Thoracic aorta (tissue), 2 donors: ENCODE results near the gene KRT38. TPM values are rescaled to one million over a fixed set of nuclear protein-coding genes. Genes with fewer than 3 reads are reported as not detected.

ENCODE experiments used
- ATAC-seq: fragments of 150-250 bp; one replicate; pipeline ENCODE4 v1.8.0; 2017; ENCODE audit warnings: low read depth; ENCODE audit not compliant: insufficient number of reproducible peaks, low FRiP score
- DNase-seq: peaks from one replicate; pipeline ENCODE4 v3.0.0-alpha.2; 2020; ENCODE audit warnings: low spot score
- H3K27ac ChIP-seq, 2 donors: fragments of 200-600 bp; sonication (generic); 1 replicate in 1 of 2; 2 replicates in 1 of 2; pipeline ENCODE4 v1.5.1; 2016; ENCODE audit warnings: mild to moderate bottlenecking in 2 of 2, moderate library complexity in 2 of 2
- H3K27me3 ChIP-seq: fragments of 200-600 bp; sonication (generic); replicated peaks from 2 replicates; pipeline ENCODE4 v1.6.0; 2016; ENCODE audit warnings: mild to moderate bottlenecking; ENCODE audit not compliant: insufficient read depth
- H3K36me3 ChIP-seq: fragments of 200-600 bp; sonication (generic); one replicate; pipeline ENCODE4 v1.5.1; 2016
- H3K4me1 ChIP-seq, 2 donors: fragments of 200-600 bp; sonication (generic); 1 replicate in 1 of 2; 2 replicates in 1 of 2; pipeline versions ENCODE4 v1.5.1 to v1.6.0; 2016; ENCODE audit warnings: low read depth in 2 of 2, mild to moderate bottlenecking in 1 of 2; ENCODE audit not compliant: control insufficient read depth in 1 of 2
- H3K4me3 ChIP-seq: fragments of 200-600 bp; sonication (generic); 2 replicates; pipeline ENCODE4 v1.5.1; 2016; ENCODE audit warnings: mild to moderate bottlenecking
- H3K9me3 ChIP-seq: fragments of 200-600 bp; sonication (generic); 2 replicates; pipeline ENCODE4 v1.5.1; 2016
- CTCF ChIP-seq: fragments of 200-600 bp; sonication (generic); IDR thresholded peaks from one replicate; pipeline ENCODE4 v1.5.1; 2019; ENCODE audit warnings: antibody characterized with exemption
- total RNA-seq, 2 donors: library from RNA; depleted of rRNA; stranded (reverse); fragments of >200 nt; gene quantifications; one replicate each; pipeline versions ENCODE4 v1.1.0 to v1.2.3, GENCODE V29; 2016

The KRT38 gene
- total RNA-seq, 2 donors from 2014 or later, result not detected

- no peak overlapping the region for H3K27ac ChIP-seq
- no peak for DNase-seq
- no peaks in the 10 kb centered on the region for H3K27me3 ChIP-seq
- no peak for ATAC-seq
- TF ChIP-seq CTCF, result no peak
- no peaks in the 10 kb centered on the region for H3K36me3 ChIP-seq
- H3K4me1 ChIP-seq, result no peaks in the 10 kb centered on the region
- H3K9me3 ChIP-seq, result no peaks in the 10 kb centered on the region
- H3K4me3 ChIP-seq, result no peak overlapping the region
Measured at GRCh38 chr17:41453066-41453465, 12.3 kb upstream of the KRT38 start.

GRCh38 chr17:41452281-41452680, 11.5 kb upstream of the KRT38 start:
- no peak for ATAC-seq
- Histone ChIP-seq H3K36me3 (no peaks in the 10 kb centered on the region), H3K27me3 (no peaks in the 10 kb centered on the region), H3K4me3 (no peak overlapping the region), H3K27ac (no peak overlapping the region), H3K9me3 (no peaks in the 10 kb centered on the region), H3K4me1 (no peaks in the 10 kb centered on the region)
- DNase-seq, result no peak
- TF ChIP-seq CTCF, result no peak

- no peak overlapping the region for H3K4me3 ChIP-seq
Measured at GRCh38 chr17:41451154-41451728, 10.5 kb upstream of the KRT38 start.

GRCh38 chr17:41449008-41449407, 8.2 kb upstream of the KRT38 start:
- no peak for ATAC-seq
- no peaks in the 10 kb centered on the region for H3K36me3 ChIP-seq
- no peak overlapping the region for H3K27ac ChIP-seq
- TF ChIP-seq CTCF, result no peak
- H3K27me3 ChIP-seq, result no peaks in the 10 kb centered on the region
- no peaks in the 10 kb centered on the region for H3K9me3 ChIP-seq
- no peak overlapping the region for H3K4me3 ChIP-seq
- no peaks in the 10 kb centered on the region for H3K4me1 ChIP-seq
- DNase-seq, result no peak

More at GRCh38 chr17:41451154-41451728, 10.5 kb upstream of the KRT38 start:
- H3K27ac ChIP-seq, result no peak overlapping the region
- no peak for TF ChIP-seq CTCF
- no peaks in the 10 kb centered on the region for H3K4me1 ChIP-seq
- ATAC-seq (no peak), DNase-seq (no peak)
- no peaks in the 10 kb centered on the region for H3K36me3 ChIP-seq
- H3K27me3 ChIP-seq, result no peaks in the 10 kb centered on the region
- no peaks in the 10 kb centered on the region for H3K9me3 ChIP-seq

GRCh38 chr17:41448506-41448905, 7.7 kb upstream of the KRT38 start:
- no peak for ATAC-seq

More at GRCh38 chr17:41448506-41448905, 7.7 kb upstream of the KRT38 start:
- no peaks in the 10 kb centered on the region for H3K4me1 ChIP-seq
- H3K4me3 ChIP-seq, result no peak overlapping the region
- DNase-seq, result no peak
- TF ChIP-seq CTCF, result no peak
- H3K36me3 ChIP-seq, result no peaks in the 10 kb centered on the region
- H3K9me3 ChIP-seq, result no peaks in the 10 kb centered on the region
- H3K27ac ChIP-seq, result no peak overlapping the region
- no peaks in the 10 kb centered on the region for H3K27me3 ChIP-seq
